K562 (cell line): ENCODE data around the gene ZSWIM4. TPM values are rescaled to one million over a fixed set of nuclear protein-coding genes. Genes with fewer than 3 reads are reported as not detected.

Source experiments
- DPF2 ChIP-seq: fragments of 450-650 bp; IDR thresholded peaks from 2 replicates; pipeline ENCODE4 v1.6.1; 2016
- ETV1 ChIP-seq: fragments of 450-650 bp; conservative IDR thresholded peaks from 2 replicates; pipeline ENCODE4 v1.6.1; 2016; ENCODE audit warnings: missing genetic modification characterization, control low read depth, low read depth, missing compliant biosample characterization
- HMGN3 ChIP-seq: IDR thresholded peaks from 2 replicates; pipeline ENCODE4 v1.6.1; 2011; ENCODE audit warnings: borderline replicate concordance, low read depth, mild to moderate bottlenecking, mixed read lengths, low read length; ENCODE audit not compliant: insufficient read length; ENCODE audit errors: extremely low read depth
- MEF2D ChIP-seq: conservative IDR thresholded peaks from 2 replicates; pipeline ENCODE4 v1.6.1; 2016; ENCODE audit warnings: low read depth, missing genetic modification characterization, missing compliant biosample characterization
- MYNN ChIP-seq, 2 experiments: sonication (generic); formaldehyde crosslinking in 1 of 2; IDR thresholded peaks; 2 replicates each; pipeline versions ENCODE4 v1.5.0 to v1.6.1; 2016 to 2020; ENCODE audit warnings: antibody characterized with exemption in 1 of 2, missing genetic modification reagents in 1 of 2
- NR2C1 ChIP-seq, 2 experiments: fragments of 450-650 bp; IDR thresholded peaks; 2 replicates each; pipeline ENCODE4 v1.6.1; 2017; ENCODE audit warnings: mild to moderate bottlenecking in 2 of 2, antibody characterized with exemption in 1 of 2, inconsistent platforms in 1 of 2, missing compliant biosample characterization in 1 of 2, missing genetic modification characterization in 1 of 2
- NR2F6 ChIP-seq: fragments of 450-650 bp; formaldehyde crosslinking; IDR thresholded peaks from 2 replicates; pipeline ENCODE4 v1.4.0; 2020; ENCODE audit warnings: mild to moderate bottlenecking
- RCOR1 ChIP-seq, 2 experiments: IDR thresholded peaks; 2 replicates each; pipeline ENCODE4 v1.6.1; 2012; ENCODE audit warnings: low read depth in 2 of 2, low read length in 2 of 2, borderline replicate concordance in 1 of 2, improper control_type of control experiment in 1 of 2
- SIN3B ChIP-seq: fragments of 450-650 bp; IDR thresholded peaks from 2 replicates; pipeline ENCODE4 v1.6.1; 2017; ENCODE audit warnings: low read depth, mild to moderate bottlenecking, moderate library complexity
- SRF ChIP-seq, 2 experiments: fragments of 250-450, 450-650 bp in 1 of 2; sonication (Bioruptor Pico) in 1 of 2; sonication (generic) in 1 of 2; formaldehyde crosslinking; IDR thresholded peaks; 2 replicates each; pipeline versions ENCODE4 v1.5.0 to v1.5.1; 2020 to 2022; ENCODE audit warnings: mild to moderate bottlenecking in 1 of 2, missing genetic modification reagents in 1 of 2
- TBL1XR1 ChIP-seq, 2 experiments: IDR thresholded peaks; 2 replicates each; pipeline ENCODE4 v1.6.1; 2012; ENCODE audit warnings: improper control_type of control experiment in 2 of 2, low read length in 2 of 2, mild to moderate bottlenecking in 1 of 2
- TEAD4 ChIP-seq, 2 experiments: sonication (generic) in 1 of 2; formaldehyde crosslinking in 1 of 2; IDR thresholded peaks; 2 replicates each; pipeline versions ENCODE4 v1.6.1 to v1.8.0; 2012 to 2022; ENCODE audit warnings: borderline replicate concordance in 1 of 2, inconsistent platforms in 1 of 2, low read length in 1 of 2, mild to moderate bottlenecking in 1 of 2, missing genetic modification reagents in 1 of 2
- ZNF12 ChIP-seq: sonication (generic); formaldehyde crosslinking; IDR thresholded peaks from 2 replicates; pipeline ENCODE4 v1.4.0; 2020; ENCODE audit warnings: mild to moderate bottlenecking, missing genetic modification reagents
- ZNF707 ChIP-seq: fragments of 250-450 bp; sonication (Bioruptor Pico); conservative IDR thresholded peaks from 2 replicates; pipeline ENCODE4 v1.8.0; 2022; ENCODE audit warnings: inconsistent platforms, mild to moderate bottlenecking, moderate library complexity
- polyA plus RNA-seq, 8 experiments: library from polyadenylated mRNA; depleted of rRNA in 4 of 8; stranded (reverse) in 5 of 8; unstranded in 3 of 8; fragments of >200 nt; fragmentation: Nextera tagmentation in 2 of 8; fragmentation: Illumina TruSeq in 1 of 8; extraction: Ambion mirVana in 2 of 8; extraction: Trizol in 1 of 8; gene quantifications; 2 replicates each; pipeline versions ENCODE4 v1.2.1 to v1.2.3, GENCODE V29; 2011 to 2014; ENCODE audit warnings: inconsistent platforms in 1 of 8, missing spikeins in 1 of 8
- total RNA-seq, 7 experiments: library from RNA; depleted of rRNA in 6 of 7; stranded (reverse); fragments of >200 nt in 6 of 7; fragmentation: Illumina TruSeq in 2 of 7; extraction: Trizol in 2 of 7; gene quantifications; 2 replicates each; pipeline versions ENCODE4 v1.2.1 to v1.2.3, GENCODE V29; 2011 to 2021; ENCODE audit warnings: low replicate concordance in 1 of 7
- TF ChIP-seq, protein P1 (sequence below): fragments of 450-650 bp; IDR thresholded peaks from 2 replicates; pipeline ENCODE4 v1.7.0; 2016; ENCODE audit warnings: borderline replicate concordance
- TF ChIP-seq, protein P2 (sequence below): fragments of 250-450 bp; sonication (Bioruptor Pico); IDR thresholded peaks from 2 replicates; pipeline ENCODE4 v1.5.0; 2021
- TF ChIP-seq, protein P3 (sequence below): fragments of 450-650 bp; IDR thresholded peaks from 2 replicates; pipeline ENCODE4 v1.6.1; 2016
- TF ChIP-seq, protein P4 (sequence below), 2 experiments: fragments of 450-650 bp; conservative IDR thresholded peaks; 2 replicates each; pipeline ENCODE4 v1.6.1; 2017; ENCODE audit warnings: mild to moderate bottlenecking in 2 of 2, moderate library complexity in 2 of 2
- TF ChIP-seq, protein P5 (sequence below): IDR thresholded peaks from 2 replicates; pipeline ENCODE4 v1.6.1; 2016; ENCODE audit warnings: missing genetic modification characterization, missing compliant biosample characterization
- TF ChIP-seq, protein P6 (sequence below), 2 experiments: fragments of 450-650 bp in 1 of 2; sonication (generic) in 1 of 2; formaldehyde crosslinking; conservative IDR thresholded peaks; 2 replicates each; pipeline versions ENCODE4 v1.4.0 to v1.8.1; 2020 to 2022; ENCODE audit warnings: mild to moderate bottlenecking in 1 of 2, missing genetic modification reagents in 1 of 2

The ZSWIM4 gene
- total and polyA plus RNA-seq, 9 of the 15 experiments (the other 6 are each of a cell fraction or from before 2014, with no cell fraction given): 0.25 to 3.7 (median 0.79) TPM; not detected in 2

DNA sequence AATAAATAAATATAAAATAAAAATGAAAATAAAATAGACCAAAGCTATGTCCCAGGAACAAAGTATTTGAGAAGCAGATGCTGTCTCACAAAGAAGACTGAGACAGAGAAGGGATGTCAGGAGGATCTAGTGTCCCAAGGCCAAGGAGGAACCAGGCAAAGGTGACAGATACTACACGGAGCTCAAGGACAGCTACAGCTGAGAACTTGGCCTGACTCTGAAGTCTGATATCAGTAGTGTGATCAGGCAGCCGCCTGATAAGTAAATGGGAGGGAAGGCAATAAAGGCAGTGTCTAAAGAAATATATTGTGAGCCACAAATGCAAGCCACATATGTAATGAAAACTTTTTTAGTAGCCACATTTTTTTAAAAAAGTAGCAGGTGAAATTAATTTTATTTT lies 61.3 kb downstream of the ZSWIM4 start (continued):
- TF ChIP-seq, protein P1, sequence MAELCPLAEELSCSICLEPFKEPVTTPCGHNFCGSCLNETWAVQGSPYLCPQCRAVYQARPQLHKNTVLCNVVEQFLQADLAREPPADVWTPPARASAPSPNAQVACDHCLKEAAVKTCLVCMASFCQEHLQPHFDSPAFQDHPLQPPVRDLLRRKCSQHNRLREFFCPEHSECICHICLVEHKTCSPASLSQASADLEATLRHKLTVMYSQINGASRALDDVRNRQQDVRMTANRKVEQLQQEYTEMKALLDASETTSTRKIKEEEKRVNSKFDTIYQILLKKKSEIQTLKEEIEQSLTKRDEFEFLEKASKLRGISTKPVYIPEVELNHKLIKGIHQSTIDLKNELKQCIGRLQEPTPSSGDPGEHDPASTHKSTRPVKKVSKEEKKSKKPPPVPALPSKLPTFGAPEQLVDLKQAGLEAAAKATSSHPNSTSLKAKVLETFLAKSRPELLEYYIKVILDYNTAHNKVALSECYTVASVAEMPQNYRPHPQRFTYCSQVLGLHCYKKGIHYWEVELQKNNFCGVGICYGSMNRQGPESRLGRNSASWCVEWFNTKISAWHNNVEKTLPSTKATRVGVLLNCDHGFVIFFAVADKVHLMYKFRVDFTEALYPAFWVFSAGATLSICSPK: no peak
- TF ChIP-seq, protein P2, sequence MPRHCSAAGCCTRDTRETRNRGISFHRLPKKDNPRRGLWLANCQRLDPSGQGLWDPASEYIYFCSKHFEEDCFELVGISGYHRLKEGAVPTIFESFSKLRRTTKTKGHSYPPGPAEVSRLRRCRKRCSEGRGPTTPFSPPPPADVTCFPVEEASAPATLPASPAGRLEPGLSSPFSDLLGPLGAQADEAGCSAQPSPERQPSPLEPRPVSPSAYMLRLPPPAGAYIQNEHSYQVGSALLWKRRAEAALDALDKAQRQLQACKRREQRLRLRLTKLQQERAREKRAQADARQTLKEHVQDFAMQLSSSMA: no peak
- no peak for TF ChIP-seq MYNN (IDR thresholded peaks at IDR 0.05)
- TF ChIP-seq MYNN (CRISPR knock-in tag; IDR thresholded peaks at IDR 0.05): no peak
- TF ChIP-seq RCOR1 (IDR thresholded peaks at IDR 0.05; ENCODE audit: borderline replicate concordance in 1 of 2, low read depth in 2 of 2, low read length in 2 of 2): peak in 1 of 2 experiments; percentile 43; a peak in 1 of 4 replicates
- TF ChIP-seq, protein P3, sequence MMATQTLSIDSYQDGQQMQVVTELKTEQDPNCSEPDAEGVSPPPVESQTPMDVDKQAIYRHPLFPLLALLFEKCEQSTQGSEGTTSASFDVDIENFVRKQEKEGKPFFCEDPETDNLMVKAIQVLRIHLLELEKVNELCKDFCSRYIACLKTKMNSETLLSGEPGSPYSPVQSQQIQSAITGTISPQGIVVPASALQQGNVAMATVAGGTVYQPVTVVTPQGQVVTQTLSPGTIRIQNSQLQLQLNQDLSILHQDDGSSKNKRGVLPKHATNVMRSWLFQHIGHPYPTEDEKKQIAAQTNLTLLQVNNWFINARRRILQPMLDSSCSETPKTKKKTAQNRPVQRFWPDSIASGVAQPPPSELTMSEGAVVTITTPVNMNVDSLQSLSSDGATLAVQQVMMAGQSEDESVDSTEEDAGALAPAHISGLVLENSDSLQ: peak; percentile 34; the same call in 1 of the 2 replicates
- TF ChIP-seq ETV1: no peak
- no peak for TF ChIP-seq MEF2D (tag)
- peak; percentile 59 for TF ChIP-seq DPF2
- TF ChIP-seq NR2F6 (CRISPR knock-in tag): no peak
- TF ChIP-seq, protein P4, sequence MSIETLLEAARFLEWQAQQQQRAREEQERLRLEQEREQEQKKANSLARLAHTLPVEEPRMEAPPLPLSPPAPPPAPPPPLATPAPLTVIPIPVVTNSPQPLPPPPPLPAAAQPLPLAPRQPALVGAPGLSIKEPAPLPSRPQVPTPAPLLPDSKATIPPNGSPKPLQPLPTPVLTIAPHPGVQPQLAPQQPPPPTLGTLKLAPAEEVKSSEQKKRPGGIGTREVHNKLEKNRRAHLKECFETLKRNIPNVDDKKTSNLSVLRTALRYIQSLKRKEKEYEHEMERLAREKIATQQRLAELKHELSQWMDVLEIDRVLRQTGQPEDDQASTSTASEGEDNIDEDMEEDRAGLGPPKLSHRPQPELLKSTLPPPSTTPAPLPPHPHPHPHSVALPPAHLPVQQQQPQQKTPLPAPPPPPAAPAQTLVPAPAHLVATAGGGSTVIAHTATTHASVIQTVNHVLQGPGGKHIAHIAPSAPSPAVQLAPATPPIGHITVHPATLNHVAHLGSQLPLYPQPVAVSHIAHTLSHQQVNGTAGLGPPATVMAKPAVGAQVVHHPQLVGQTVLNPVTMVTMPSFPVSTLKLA (conservative IDR thresholded peaks at IDR 0.05): no peak
- no peak for TF ChIP-seq ZNF707 (CRISPR knock-in tag)
- no peak for TF ChIP-seq TBL1XR1 (IDR thresholded peaks at IDR 0.05; ENCODE audit: low read length in 2 of 2)
- TF ChIP-seq, protein P5, sequence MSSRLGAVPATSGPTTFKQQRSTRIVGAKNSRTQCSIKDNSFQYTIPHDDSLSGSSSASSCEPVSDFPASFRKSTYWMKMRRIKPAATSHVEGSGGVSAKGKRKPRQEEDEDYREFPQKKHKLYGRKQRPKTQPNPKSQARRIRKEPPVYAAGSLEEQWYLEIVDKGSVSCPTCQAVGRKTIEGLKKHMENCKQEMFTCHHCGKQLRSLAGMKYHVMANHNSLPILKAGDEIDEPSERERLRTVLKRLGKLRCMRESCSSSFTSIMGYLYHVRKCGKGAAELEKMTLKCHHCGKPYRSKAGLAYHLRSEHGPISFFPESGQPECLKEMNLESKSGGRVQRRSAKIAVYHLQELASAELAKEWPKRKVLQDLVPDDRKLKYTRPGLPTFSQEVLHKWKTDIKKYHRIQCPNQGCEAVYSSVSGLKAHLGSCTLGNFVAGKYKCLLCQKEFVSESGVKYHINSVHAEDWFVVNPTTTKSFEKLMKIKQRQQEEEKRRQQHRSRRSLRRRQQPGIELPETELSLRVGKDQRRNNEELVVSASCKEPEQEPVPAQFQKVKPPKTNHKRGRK: no peak
- TF ChIP-seq, protein P6, sequence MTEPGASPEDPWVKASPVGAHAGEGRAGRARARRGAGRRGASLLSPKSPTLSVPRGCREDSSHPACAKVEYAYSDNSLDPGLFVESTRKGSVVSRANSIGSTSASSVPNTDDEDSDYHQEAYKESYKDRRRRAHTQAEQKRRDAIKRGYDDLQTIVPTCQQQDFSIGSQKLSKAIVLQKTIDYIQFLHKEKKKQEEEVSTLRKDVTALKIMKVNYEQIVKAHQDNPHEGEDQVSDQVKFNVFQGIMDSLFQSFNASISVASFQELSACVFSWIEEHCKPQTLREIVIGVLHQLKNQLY (CRISPR knock-in tag; conservative IDR thresholded peaks at IDR 0.05): no peak
- no peak for TF ChIP-seq ZNF12 (CRISPR knock-in tag)
- no peak for TF ChIP-seq SRF (CRISPR knock-in tag; IDR thresholded peaks at IDR 0.05)
- TF ChIP-seq SIN3B: no peak
- TF ChIP-seq HMGN3: no peak
- TF ChIP-seq TEAD4 (IDR thresholded peaks at IDR 0.05; ENCODE audit: low read length): 0 out of 2 replicates have a peak, but pooled peaks have one; percentile 32
- no peak for TF ChIP-seq TEAD4 (CRISPR knock-in tag; IDR thresholded peaks at IDR 0.05; ENCODE audit: borderline replicate concordance)
- TF ChIP-seq NR2C1 (IDR thresholded peaks at IDR 0.05): peak; percentile 23; the same call in 1 of the 2 replicates
- no peak for TF ChIP-seq NR2C1 (tag; IDR thresholded peaks at IDR 0.05)
